ENCODE data around the gene GPR42.
"Not testable (repeated sequence)": the region's sequence is repeated elsewhere in the genome, so short reads cannot be mapped to it uniquely, and the experiment has no call there.

The GPR42 gene

DNA sequence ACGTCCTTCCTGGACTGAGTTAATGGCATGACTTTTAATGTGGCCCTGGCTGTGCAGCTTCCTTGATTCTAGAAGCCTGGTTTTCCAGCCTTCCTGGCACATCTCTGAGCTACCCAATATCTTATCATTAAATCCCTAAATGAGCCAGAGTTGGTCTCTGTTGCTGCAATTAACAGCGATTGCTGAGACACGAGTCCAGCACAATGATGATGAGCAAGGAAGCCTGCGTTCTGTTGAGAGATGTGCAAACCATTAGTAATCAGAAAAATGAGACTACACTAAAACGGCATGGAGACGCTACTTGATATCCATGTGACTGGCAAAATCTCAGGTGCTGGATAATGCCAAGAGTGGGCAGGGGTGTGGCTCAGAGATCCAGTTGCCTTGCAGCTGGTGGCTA lies 26.2 kb downstream of the GPR42 start:
- DNase-seq: no peak

DNA sequence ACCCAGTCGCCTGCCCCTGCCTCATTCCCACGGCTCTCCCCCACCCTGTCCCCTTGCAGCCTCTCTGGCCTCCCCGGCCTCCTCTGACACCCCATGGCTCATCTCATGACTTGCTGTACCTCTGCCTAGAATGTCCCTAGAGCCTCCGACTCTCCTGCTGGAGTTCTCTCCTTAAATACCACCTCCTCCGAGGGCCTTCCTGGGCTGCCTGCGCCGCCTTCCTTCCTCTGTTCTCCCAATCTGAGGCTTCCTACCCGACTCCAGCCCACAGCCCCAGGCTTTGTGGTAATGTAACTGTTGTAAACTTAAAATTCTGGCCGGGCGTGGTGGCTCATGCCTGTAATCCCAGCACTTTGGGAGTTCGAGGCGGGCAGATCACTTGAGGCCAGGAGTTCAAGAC lies 27.7 kb downstream of the GPR42 start:
- no peak for DNase-seq

DNA sequence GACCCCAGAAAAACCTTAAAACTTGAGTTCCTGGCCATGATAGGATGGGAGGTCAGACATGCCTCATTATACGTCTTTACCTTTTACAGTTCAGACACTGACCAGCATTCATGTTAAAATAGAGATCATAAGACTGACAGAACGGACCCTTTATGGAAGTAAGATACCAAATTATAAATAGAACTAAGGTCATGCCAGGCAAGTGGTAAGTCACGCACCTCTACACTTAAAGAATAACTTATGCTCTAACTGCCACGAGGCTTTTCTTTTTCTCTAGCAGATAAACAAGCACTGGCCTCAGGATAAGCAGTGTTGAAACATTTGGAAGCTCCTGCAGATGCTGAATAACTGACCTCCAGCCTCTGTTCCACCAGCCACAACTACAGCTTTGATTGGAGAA lies 28.4 kb downstream of the GPR42 start:
- DNase-seq: no peak

DNA sequence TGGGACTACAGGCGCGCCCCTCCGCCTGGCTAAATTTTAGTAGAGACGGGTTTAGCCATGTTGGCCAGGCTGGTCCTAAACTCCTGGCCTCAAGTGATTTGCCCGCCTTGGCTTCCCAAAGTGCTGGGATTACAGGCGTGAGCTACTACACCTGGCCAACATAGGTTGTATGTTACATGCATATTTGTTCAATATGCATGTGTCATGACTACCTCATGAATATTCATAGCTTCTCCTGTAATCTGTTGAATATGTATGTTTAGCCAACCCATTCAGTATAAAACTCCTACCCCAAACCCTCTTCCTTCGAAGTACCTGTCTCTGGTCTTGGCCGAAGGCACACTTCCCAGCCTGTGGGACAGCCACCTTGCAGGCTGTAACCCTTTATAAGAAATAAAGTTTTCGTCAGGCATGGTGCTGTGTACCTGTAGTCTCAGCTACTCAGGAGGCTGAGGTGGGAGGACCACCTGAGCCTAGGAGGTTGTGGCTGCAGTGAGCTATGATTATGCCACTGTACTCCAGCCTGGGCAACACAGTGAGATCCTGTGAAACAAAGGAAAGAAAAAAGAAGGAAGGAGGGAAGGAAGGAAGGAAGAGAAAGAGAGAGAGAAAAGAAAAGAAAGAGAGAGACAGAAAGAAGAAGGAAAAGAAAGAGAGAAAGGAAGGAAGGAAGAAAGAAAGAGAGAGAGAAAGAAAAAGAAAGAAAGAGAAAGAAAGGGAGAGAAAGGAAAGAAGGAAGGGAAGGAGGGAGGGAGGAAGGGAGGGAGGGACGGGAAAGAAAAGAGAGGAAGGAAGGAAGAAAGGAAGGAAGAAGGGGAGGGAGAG lies 29.3 kb downstream of the GPR42 start:
- DNase-seq: no peak

DNA sequence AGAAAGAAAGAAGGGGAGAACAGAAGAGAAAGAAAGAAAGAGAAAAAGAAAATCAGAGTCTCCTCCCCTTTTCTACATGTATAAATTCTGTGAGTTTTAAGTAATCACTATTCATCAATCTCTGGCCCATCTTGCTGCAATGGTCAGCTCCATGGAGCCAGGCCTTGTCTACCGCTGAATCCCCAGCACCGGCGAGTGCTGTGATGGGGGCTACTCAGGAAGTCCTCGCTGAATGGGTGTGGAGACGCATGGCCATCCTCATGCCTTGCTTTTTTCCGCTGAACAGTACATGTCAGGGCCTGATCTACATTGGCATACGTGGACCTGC lies 29.9 kb downstream of the GPR42 start:
- DNase-seq: no peak

DNA sequence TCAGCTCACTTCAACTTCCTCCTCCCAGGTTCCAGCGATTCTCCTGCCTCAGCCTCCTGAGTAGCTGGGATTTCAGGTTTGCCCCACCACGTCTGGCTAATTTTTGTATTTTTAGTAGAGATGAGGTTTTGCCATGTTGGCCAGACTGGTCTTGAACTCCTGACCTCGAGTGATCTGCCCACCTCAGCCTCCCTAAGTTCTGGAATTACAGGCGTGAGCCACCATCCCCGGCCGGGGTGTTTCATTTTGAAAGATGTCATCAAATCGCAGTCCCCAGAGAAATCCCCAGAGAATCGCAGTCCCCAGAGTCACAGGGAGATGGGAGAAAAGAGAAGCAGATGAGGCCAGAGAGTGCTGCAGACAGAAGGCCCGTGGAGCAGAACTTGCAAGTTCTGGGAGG lies 30.5 kb downstream of the GPR42 start:
- DNase-seq: not testable (repeated sequence)

DNA sequence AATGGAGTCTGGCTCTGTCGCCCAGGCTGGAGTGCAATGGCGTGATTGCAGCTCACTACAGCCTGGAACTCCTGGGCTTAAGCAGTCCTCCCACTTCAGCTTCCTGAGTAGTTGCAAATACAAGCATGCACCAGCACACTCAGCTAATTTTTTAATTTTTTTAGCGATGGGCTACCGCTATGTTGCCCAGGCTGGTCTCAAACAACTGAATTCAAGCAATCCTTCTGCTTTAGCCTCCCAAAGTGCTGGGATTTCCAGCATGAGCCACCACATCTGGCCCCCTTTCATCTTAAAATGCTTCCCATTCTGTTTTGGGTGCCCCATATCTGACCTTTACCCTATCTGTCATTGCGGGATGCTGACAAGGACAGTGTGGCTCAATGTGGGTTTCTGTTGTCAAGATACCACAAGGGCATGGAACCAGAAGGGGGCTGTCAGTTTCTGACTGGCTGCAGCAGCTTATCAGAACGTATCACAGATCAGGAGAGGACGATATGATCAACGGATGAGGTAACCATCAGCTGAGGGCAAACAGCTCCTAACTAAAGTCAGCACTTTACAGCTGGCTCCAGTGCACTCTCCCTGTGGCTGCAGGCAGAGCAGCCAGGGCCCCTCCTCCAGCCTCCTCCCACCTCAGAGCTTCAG lies 32.4 kb downstream of the GPR42 start:
- no peak for DNase-seq

DNA sequence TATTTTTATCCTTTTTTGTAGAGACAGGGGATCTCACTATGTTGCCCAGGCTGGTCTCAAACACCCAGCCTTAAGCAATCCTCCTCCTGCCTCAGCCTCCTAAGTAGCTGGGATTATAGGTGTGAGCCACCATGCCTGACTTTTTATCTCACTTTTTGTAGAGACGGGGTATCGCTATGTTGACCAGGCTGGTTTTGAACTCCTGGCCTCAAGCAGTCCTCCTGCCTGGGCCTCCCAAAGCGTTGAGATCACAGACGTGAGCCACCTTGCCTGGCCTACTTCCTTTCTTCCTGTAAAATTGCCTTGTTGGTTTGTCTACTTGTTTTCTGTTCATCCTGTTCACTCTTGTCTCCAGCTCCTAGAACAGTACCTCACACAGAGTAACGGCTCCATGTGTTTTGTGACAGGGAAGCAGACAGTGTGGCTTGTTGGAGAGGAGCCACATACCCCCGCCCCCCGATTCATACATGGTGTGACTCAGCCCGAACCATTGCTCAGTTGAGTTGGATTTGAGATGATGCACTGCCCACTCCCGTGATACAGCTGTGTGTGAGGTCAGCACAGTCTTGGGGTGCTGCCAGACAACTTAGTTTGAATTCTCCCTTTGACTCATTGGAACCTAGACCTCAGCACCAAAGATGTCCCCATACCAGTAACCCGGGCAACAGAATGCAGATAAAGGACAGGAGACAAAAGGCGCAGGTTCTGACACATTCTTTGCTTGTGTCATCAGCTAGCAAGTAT lies 34.2 kb downstream of the GPR42 start:
- DNase-seq: no peak

DNA sequence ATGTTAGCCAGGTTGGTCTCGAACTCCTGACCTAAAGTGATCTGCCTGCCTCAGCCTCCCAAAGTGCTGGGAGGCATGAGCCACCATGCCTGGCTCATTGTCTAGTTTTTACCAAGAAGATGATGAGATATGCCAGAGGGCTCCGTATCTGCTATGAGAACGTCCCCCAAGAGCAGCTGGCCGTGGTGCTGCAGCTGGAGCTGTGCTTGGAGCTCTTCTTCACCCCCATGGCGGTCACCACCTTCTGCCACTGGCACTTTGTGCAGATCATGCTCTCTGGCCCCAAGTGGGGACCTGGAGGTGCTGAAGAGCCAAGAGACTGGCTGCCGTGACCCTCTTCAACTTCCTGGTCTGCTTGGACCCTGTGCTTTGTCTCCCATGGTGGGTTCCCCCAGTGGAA lies 36.8 kb downstream of the GPR42 start:
- DNase-seq: no peak

DNA sequence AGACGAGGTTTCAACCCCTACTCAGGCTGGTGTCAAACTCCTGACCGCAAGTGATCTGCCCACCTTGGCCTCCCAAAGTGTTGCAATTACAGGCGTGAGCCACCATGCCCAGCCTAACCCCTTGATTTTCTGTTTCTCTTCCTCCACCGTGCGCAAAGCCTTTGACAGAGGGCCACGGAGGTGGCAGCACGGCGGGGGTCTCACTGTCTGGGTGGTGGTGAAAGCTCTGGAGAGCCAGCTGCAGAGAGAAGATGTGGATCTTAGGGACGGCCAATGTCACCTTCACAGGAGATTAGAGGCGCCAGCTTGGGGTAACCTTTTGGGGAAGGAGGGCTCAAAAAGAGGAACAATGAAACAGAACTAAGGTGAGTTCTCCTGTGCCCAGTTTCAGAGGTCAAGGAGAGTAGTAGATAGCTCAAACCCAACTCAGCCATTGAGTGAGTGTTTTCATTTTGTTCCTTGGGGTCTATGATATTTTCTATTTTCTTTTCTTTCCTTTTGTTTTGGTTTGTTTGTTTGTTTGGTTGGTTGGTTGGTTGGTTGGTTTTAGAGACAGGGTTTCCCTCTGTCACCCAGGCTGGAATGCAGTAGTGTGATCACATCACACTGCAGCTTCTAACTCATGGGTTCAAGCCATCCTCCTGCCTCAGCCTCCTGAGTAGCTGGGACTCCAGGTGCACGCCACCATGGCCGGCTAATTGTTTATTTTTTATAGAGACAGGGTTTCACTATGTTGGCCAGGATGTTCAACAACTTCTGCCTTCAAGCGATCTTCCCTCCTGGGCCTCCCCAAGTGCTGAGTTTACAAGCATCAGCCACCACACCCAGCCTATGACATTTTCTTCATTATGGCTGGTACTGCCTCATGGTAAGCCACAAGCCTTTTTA lies 37.7 kb downstream of the GPR42 start:
- DNase-seq: no peak

DNA sequence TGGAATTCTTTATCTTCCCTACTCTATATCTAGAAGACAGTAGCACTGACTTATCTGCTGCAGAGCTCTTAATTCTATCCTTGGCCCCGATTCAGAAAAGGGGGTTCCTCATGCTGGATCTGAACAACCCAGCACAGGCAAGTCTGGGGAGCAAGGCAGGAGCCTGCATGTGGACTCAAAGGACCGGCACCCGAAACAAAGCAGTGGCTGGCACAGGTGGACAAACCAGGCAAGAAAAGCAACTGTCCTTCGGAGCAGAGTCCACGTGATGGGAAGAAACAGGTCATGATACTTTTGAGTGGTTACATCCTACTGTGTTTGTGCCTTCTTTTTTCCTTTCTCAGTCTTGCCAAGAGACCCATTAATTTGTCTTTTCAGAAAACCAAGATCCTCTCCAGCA lies 38.3 kb downstream of the GPR42 start:
- no peak for DNase-seq

DNA sequence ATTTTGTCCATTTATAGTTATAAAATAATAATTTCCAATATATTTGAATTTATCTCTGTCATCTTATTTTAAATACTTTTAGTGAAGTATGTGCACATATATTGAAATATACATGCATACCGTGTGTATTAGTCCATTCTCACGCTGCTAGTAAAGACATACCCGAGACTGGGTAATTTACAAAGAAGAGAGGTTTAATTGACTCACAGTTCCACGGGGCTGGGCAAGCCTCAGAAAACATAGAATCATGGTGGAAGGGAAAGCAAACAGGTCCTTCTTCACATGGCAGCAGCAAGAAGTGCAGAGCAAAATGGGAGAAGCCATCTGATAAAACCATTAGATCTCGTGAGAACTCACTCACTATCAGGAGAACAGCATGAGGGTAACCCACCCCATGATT lies 39.6 kb downstream of the GPR42 start:
- DNase-seq: no peak

DNA sequence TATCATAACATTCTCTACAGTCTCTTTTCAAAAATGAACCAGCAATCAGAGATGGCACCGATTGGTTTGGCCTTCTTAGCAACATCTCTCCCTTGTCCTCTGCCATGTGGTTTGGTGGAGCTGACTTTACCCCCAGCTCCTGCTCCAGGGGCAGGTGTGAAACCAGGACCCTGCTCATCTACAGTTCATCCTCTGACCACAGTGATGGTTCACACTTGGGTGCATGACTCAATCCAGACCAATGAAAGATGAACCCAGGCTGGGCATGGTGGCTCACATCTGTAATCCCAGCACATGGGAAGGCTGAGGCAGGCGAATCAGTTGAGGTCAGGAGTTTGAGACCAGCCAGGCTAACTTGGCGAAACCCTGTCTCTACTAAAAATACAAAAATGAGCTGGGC lies 43.6 kb downstream of the GPR42 start:
- DNase-seq: no peak

DNA sequence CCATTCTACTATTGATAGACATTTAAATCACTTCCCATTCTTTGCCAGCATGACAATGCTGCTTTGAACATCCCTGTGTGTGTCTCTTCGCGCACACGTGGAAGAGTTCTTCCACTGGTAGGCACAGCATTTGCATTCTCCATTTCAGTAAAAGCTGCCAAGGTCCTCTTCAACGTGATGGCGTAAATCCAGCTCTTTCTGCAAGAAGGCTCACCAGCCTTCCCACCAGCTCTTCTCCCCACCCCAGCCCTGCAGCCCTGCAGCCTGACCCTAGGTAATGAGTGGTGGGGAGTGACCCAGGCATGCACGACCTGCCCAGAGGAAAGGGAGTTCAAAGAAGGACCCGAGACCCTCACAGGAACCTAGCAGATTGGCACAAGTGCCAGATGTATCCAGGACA lies 45.5 kb downstream of the GPR42 start:
- DNase-seq: no peak

DNA sequence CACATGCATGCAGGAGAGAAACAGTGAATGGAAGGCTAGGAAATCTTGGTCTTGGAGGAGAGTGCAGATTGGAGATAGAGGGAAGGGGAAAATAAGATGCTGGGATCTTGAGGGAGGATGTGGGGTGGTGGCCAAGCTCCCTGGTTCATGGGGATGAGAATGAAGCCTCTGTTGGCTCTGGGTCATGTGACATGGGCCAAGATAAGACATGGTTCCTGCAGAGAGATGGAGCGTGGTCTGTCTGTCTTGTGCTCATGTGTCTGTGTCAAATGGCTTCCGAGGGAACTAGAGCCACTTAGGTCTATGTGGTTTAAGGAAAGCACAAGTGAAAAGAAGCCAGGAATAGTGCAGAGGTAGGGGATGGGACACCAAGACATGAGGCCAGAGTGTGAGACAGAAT lies 46.4 kb downstream of the GPR42 start:
- DNase-seq: no peak

DNA sequence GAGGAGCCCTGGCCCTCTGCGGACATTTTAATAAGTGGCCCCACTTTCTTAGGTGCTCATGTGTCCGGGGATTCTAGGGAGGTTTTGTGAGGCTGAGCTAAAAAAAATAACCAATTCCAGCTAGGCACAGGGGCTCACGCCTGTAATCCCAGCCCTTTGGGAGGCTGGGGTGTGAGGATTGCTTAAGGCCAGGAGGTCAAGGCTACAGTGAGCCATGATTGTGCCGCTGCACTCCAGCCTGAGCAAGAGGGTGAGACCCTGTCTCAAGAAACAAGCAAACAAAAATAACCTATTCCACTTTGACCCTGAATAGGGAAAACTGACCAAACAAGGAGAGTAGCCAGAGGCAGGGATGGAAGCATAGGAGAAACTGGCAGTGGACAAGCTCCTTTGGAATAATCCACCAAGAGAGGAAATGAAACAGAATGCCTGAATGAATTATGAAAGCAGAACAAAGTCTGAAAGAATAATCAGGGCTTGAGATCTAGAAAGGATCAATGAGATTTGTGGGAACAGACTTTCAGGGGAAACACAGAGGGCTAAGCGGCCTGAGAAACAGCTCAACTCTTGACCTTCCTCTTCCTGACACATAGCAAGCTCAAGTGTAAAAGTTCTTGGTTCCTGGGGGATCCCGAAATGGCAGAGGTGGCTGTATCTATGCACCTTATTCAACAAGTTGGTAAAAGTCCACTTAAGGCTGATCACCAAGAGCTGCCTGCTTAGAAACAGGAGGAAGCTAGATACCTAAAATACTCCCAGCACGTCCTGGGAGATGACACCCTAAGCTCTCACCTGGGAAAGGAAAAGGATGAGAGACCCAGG lies 47.1 kb downstream of the GPR42 start:
- no peak for DNase-seq

DNA sequence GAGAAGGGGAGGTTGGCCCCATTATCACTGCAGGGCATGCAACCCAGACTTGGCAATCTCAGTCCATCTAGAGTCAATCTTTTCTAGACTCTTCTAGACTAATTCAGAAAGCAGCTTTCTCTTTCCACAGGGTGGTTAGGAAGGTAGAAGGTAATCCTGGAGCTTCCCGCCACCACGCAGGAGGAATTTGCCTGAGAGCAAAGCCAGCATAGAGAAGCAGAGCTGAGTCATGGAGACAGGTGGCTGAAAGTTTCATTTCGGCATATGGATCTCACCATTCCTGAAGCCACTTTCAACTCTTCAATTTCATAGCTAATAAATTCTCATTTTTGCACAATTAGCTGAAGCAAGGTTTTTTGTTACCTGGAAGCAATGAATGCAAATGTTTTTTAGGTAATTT lies 48.2 kb downstream of the GPR42 start:
- DNase-seq: no peak

DNA sequence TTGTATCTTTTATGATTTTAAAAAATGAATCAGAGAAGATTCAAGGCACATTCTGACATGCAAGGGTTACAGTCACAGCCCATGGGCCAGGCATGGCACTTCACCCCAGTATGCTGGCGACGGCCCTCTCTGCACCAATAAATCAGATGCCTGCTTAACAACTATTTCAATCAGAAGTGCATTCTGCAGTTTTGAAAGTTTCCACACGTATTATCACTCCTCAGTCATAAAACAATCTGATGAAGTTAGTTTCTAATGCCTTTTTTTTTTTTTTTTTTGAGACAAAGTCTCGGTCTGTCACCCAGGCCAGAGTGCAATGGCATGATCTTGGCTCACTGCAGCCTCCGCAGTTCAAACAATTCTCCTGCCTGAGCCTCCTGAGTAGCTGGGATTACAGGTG lies 48.9 kb downstream of the GPR42 start:
- DNase-seq: no peak

DNA sequence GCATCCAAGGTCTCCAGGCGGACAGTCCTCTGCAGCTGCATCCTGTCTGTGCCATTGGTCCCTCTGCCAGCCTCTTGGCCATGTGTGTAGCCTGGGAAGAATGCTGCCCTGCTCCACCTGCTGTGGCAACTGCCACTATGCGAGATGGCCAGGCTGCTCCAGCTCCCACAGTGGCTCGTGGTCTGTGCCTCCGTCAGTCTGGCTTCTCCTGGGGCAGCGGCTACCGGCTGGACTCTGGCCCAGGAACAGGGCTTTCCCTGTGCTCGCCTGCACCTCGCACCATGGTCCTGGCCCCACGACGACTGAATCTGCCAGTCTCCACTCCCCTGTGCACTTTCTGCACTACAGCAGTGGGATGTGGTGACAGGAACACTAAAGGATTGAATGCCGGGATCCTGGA lies 50.5 kb downstream of the GPR42 start:
- no peak for DNase-seq
